ENCODE results near the gene DHX8. TPM values are rescaled to one million over a fixed set of nuclear protein-coding genes. Genes with fewer than 3 reads are reported as not detected.

Gene DHX8
- polyA plus RNA-seq, 3 donors: 21.8 to 35.6 (median 26.5) TPM

DNA sequence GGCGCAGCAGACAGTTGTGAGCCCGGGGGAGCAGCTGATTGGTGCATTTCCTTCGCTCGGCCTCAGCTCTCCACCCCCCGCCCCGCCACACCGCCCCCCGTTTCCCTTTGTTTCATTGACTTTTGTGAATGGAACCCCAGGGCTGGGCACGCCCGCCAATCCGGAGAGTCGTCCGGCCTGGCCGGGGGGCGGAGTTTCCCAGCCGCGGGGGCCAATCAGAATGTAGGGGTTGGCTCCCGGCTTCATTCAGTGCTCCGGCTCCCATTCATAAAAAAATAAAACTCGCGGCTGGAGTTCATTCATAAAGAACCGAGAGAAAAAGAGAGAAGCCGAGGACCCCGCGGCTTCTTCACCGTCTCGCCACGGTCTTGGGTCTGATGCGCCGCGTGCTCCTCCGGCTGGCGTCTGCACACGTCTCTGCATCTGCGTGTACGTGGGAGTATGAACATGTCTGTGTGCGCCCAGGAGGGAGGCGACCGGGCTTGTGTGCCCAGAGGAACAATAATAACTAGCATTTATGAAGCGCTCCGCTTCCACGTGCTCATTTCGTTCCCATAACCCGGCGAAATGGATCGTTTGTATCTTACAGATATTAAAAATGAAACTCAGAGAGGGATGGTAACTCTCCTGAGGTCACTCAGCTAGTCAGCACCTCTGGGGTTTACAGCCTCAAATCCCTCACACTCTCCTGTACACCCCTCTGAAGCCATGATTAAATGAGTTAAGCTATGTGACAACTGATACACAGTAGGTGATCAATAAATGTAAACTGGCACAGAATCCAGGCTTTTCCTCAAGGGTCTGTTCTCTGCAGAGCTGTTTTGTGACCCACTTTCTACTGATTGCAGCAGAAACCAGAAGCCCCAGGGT lies 62.8 kb downstream of the DHX8 start, which contains the start of gene ETV4:
TSS of gene ETV4 (minus strand) at position 22 of the 870 bp plus-strand sequence. CDS start 723 bp downstream, outside the sequence.
- Histone ChIP-seq H3K79me2 (ENCODE audit: insufficient read depth, low read length) (no peaks in the 10 kb centered on the region), H2AFZ (ENCODE audit: insufficient read depth, low read depth, low read length, poor library complexity, severe bottlenecking) (peak within 1 kb of the TSS; percentile 52), H3K36me3 (replicated peaks in 1 of 2; ENCODE audit: control insufficient read depth in 1 of 2, insufficient read depth in 2 of 2, low read length in 2 of 2) (no peaks in the 10 kb centered on the region), H3K9me3 (replicated peaks in 1 of 2; ENCODE audit: control insufficient read depth in 1 of 2, insufficient read depth in 1 of 2, low read length in 2 of 2) (peaks cover 0 to 15% of the 10 kb centered on the region in 2 donors), H3K4me1 (ENCODE audit: control insufficient read depth in 1 of 2, insufficient read depth in 2 of 2, low read length in 2 of 2) (peaks cover 21 to 23% of the 10 kb centered on the region in 2 donors), H3K27me3 (ENCODE audit: control insufficient read depth in 2 of 2, insufficient read depth in 2 of 2, low read length in 2 of 2) (peaks cover 37 to 66% of the 10 kb centered on the region in 2 donors), H3K27ac (ENCODE audit: low read depth in 1 of 2, low read length in 2 of 2) (no peak within 1 kb of the TSS), H3K9ac (ENCODE audit: insufficient read depth, low read length, poor library complexity, severe bottlenecking) (peak within 1 kb of the TSS; percentile 21), H3K4me3 (replicated peaks in 1 of 3; ENCODE audit: low read depth in 2 of 3, low read length in 3 of 3) (peak within 1 kb of the TSS; percentile 17 to 75 (median 22)), H4K20me1 (ENCODE audit: insufficient read depth, low read length) (peaks cover 10% of the 10 kb centered on the region), H3K4me2 (replicated peaks; ENCODE audit: extremely low read depth, low read length, poor library complexity, severe bottlenecking) (peak within 1 kb of the TSS; percentile 79)
- TF ChIP-seq, protein P1, sequence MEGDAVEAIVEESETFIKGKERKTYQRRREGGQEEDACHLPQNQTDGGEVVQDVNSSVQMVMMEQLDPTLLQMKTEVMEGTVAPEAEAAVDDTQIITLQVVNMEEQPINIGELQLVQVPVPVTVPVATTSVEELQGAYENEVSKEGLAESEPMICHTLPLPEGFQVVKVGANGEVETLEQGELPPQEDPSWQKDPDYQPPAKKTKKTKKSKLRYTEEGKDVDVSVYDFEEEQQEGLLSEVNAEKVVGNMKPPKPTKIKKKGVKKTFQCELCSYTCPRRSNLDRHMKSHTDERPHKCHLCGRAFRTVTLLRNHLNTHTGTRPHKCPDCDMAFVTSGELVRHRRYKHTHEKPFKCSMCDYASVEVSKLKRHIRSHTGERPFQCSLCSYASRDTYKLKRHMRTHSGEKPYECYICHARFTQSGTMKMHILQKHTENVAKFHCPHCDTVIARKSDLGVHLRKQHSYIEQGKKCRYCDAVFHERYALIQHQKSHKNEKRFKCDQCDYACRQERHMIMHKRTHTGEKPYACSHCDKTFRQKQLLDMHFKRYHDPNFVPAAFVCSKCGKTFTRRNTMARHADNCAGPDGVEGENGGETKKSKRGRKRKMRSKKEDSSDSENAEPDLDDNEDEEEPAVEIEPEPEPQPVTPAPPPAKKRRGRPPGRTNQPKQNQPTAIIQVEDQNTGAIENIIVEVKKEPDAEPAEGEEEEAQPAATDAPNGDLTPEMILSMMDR (IDR thresholded peaks at IDR 0.05): no peak
- Mint-ChIP-seq H3K4me1 (peaks cover 30% of the 10 kb centered on the region), H3K27me3 (ENCODE audit: low read depth in 3 of 3) (peaks cover 77 to 85% (median 84%) of the 10 kb centered on the region in 3 donors), H3K27ac (peak within 1 kb of the TSS in 3 of 7 donors; percentile 21 to 68 (median 37)), H3K9me3 (peaks cover 0 to 11% (median 2%) of the 10 kb centered on the region in 7 donors), H3K36me3 (peaks cover 8 to 9% of the 10 kb centered on the region in 2 donors), H3K4me3 (peak within 1 kb of the TSS; percentile 79 to 92)
- WGBS (ENCODE audit: insufficient coverage): 0% methylated on average over 17 of the region's 46 CpGs
- intact Hi-C loops (cut with micrococcal nuclease): no loop called here
- DNase-seq: peak; percentile 61 to 64 (median 63)

DNA sequence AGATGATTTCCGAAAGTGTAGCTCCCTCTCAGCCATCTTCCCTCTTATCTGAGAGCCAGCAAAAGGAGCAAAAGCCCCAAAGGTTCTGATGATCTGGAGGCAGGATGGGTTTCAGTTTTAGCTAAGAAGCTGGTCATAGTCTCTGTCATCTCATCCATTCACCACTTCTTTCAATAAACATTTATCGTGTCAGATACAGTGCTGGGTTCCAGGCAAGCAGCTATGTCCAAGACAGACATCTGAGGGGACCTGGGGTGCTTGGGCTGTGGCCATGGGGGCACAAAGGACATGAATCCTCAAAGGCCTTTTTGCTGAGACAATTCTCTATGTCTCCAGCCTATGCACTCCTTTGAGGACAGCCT lies 63.4 kb downstream of the DHX8 start:
- WGBS (ENCODE audit: insufficient coverage): 71% methylated on average over 1 of the region's 2 CpGs
- Histone ChIP-seq H3K4me1 (ENCODE audit: control insufficient read depth in 1 of 2, insufficient read depth in 2 of 2, low read length in 2 of 2) (peaks cover 21 to 23% of the 10 kb centered on the region in 2 donors), H3K27me3 (ENCODE audit: control insufficient read depth in 2 of 2, insufficient read depth in 2 of 2, low read length in 2 of 2) (peaks cover 37 to 66% of the 10 kb centered on the region in 2 donors), H3K79me2 (ENCODE audit: insufficient read depth, low read length) (no peaks in the 10 kb centered on the region), H3K4me3 (replicated peaks in 1 of 3; ENCODE audit: low read depth in 2 of 3, low read length in 3 of 3) (no peak overlapping the region), H2AFZ (ENCODE audit: insufficient read depth, low read depth, low read length, poor library complexity, severe bottlenecking) (no peak overlapping the region), H3K9me3 (replicated peaks in 1 of 2; ENCODE audit: control insufficient read depth in 1 of 2, insufficient read depth in 1 of 2, low read length in 2 of 2) (peaks cover 0 to 15% of the 10 kb centered on the region in 2 donors), H3K27ac (ENCODE audit: low read depth in 1 of 2, low read length in 2 of 2) (no peak overlapping the region), H3K36me3 (replicated peaks in 1 of 2; ENCODE audit: control insufficient read depth in 1 of 2, insufficient read depth in 2 of 2, low read length in 2 of 2) (no peaks in the 10 kb centered on the region), H4K20me1 (ENCODE audit: insufficient read depth, low read length) (peaks cover 10% of the 10 kb centered on the region), H3K4me2 (replicated peaks; ENCODE audit: extremely low read depth, low read length, poor library complexity, severe bottlenecking) (no peak overlapping the region), H3K9ac (ENCODE audit: insufficient read depth, low read length, poor library complexity, severe bottlenecking) (no peak overlapping the region)
- Mint-ChIP-seq H3K4me1 (peaks cover 30% of the 10 kb centered on the region), H3K4me3 (peak overlapping the region; percentile 79 to 92), H3K27ac (no peak overlapping the region), H3K27me3 (ENCODE audit: low read depth in 3 of 3) (peaks cover 78 to 84% (median 83%) of the 10 kb centered on the region in 3 donors), H3K9me3 (peaks cover 0 to 13% (median 2%) of the 10 kb centered on the region in 7 donors), H3K36me3 (peaks cover 8 to 9% of the 10 kb centered on the region in 2 donors)
- intact Hi-C loops (cut with micrococcal nuclease): no loop called here
- TF ChIP-seq, protein P1 (IDR thresholded peaks at IDR 0.05): no peak
- no peak for DNase-seq
